HG02763 (cell line): Measurements from ENCODE around the gene TAS1R2.

Experiments used
- ATAC-seq: cut with Tn5 transposase; IDR thresholded peaks from one replicate; pipeline ENCODE4 v1.9.1; 2021; ENCODE audit warnings: mild to moderate bottlenecking, moderate library complexity; ENCODE audit not compliant: unreplicated experiment

TAS1R2 gene

GRCh38 chr1:18823438-18823837 is 36.0 kb downstream of the TAS1R2 start:
- ATAC-seq: no peak

- no peak for ATAC-seq
Measured at GRCh38 chr1:18820791-18821641, 38.4 kb downstream of the TAS1R2 start.

DNA sequence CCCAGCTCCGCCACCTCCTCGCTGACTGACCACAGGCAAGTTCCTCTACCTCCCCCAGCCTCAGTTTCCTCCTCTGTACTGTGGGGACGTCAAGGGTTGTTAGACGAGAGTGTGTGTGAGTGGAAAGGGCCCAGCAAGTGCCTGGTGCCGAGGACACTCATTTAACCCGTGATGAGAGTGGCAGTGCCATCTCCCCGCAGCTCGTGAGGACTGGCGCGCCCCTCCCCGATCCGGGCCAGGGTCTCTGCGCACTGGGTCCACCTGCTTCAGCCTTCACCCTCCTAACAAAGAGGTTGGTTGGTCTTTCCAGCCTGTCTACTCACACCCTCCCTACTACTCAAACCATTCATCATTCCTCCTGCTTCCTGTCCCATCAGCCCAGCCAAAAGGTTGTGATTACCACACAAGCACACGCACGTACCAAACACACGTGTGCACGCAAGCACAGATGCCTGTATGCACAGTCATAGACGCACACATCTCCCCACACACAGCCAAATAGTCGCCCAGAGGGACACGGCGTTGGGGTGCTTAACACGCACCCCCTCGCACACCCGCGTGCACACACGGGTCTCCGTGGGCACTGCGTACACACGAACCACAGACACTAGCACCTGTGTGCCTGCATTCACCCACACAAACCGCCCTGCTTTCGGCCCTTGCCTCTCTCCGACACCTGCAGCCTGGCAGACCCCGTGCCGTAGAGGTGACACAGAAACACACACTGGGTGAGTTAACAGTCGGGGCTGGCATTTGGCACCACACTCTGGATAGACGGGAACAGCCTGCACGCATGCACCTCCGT is 39.3 kb downstream of the TAS1R2 start:
- ATAC-seq: no peak

- no peak for ATAC-seq
Measured at GRCh38 chr1:18819203-18819602, 40.3 kb downstream of the TAS1R2 start.

GRCh38 chr1:18817795-18818435 is 41.5 kb downstream of the TAS1R2 start:
- no peak for ATAC-seq

DNA sequence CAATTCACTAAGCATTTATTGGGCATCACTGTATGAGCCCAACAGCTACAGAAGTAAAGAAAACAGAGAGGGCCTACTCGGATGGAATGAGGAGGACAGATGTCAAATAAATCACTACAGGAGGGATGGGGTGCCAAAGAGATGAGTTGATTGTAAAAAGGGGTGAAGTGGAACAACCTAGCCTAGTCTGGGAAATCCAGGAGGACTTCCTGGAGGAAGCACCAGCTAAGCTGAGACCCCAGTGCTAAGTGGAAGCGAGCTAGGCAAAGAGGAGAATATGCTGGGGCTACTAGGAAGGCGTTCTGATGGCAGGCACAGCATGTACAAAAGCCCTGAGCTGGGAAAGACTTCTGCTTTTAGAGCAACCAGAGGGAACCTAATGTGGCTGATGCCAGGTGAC is 42.1 kb downstream of the TAS1R2 start:
- no peak for ATAC-seq

GRCh38 chr1:18816808-18817207 is 42.7 kb downstream of the TAS1R2 start:
- no peak for ATAC-seq

DNA sequence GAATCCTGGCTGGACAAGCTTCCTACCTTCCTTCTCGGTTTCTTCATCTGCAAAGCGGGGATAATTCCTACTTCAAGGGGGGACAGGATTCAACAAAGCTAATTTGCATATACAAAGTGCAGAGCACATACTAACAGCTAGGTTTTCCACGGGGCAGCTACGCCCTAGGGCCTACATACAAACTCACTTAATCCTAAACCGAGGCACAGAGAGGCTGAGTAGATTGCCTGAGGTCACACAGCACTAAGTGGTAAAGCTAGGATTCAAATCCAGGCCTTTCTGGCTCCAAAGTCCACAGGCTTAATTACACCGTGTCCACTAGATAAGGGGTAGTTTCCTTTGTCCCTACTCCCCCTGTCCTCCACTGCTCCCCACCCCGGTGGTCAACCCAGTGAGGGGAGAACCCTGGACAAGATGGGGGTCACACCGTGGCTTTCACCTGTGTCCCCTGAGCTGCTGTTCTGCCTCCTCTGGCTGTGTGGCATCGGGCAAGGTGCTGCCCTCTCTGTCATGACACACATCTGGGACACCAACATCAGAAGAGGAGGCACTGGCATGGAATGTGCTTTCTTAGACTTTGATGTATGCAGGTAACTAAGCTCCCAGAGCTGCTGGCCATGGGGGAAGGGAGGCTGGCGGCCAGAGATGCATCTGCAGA is 44.5 kb downstream of the TAS1R2 start:
- ATAC-seq: no peak

DNA sequence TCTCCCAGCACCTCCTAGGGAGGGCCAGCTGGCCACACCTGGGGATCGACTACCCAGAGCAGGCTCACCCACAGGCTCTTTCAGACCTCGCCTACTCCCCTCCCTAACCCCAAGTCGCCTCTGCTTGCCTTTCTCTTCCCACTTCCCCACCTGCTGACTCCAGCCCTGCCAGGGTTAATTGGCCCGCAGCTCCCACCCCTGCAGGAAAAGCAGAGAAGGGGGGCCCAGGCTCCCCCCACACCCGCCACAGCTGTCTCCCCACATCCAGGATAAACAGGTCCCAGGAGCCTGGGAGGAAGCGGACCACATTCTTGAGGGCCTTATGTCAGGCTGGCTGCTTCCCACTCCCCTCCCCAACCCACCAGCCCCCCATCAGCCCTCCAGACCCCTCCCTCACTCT is 45.0 kb downstream of the TAS1R2 start:
- ATAC-seq: no peak

GRCh38 chr1:18812453-18812939 is 47.0 kb downstream of the TAS1R2 start:
- ATAC-seq: no peak

DNA sequence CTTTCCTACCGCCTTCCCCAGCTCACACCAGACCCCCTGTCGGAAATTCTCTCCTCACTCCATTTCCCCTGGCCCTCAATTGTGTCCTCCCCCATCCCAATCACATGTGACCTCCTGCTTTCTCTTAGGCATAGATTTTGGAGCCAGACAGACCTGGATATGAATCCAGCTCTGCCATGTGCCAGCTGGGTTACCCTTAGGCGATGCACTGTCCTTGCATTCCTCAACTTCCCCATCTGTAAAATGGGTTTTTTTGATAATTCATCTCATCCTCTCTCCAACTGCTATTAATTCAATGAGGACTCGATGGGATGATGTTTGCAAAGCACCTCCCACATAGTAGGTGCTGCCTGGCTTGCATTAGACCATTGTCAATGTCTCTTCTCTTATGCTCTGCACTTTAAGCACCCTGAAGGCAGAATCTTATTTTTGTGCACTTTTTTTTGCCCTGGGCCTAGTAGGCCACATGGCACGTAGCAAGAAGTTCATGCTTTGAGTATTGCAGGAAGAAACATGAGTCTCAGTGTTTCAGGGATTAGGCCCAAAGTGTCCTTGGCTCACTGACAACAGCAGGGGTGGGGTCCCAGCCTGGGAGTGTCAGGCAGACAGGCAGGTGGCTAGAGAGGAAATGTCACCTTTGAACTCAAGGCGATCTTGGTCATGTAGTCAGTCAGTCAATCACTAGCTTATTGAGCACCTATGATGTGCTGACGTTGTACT is 47.6 kb downstream of the TAS1R2 start:
- ATAC-seq: no peak

- no peak for ATAC-seq
Measured at GRCh38 chr1:18809953-18810899, 49.2 kb downstream of the TAS1R2 start.

DNA sequence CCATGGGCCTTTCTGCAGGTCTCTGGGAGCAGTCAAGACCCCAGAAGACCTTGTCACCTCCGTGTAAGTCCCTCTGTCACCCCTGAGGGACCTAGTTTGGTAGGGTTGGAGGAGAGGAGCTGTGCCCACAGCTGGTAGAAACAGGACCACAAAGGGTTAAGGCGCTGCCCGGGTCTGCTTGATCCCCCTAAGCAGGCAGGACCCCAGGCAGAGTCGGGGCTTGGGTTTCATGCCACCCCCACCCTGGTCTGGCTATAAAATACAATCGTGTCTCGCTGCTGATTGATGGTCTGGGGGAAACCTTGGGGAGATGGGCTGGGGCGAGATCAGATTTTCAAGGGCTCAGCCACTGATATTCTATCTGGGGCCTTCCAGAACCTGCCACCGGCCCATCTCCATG is 50.9 kb downstream of the TAS1R2 start:
- no peak for ATAC-seq

DNA sequence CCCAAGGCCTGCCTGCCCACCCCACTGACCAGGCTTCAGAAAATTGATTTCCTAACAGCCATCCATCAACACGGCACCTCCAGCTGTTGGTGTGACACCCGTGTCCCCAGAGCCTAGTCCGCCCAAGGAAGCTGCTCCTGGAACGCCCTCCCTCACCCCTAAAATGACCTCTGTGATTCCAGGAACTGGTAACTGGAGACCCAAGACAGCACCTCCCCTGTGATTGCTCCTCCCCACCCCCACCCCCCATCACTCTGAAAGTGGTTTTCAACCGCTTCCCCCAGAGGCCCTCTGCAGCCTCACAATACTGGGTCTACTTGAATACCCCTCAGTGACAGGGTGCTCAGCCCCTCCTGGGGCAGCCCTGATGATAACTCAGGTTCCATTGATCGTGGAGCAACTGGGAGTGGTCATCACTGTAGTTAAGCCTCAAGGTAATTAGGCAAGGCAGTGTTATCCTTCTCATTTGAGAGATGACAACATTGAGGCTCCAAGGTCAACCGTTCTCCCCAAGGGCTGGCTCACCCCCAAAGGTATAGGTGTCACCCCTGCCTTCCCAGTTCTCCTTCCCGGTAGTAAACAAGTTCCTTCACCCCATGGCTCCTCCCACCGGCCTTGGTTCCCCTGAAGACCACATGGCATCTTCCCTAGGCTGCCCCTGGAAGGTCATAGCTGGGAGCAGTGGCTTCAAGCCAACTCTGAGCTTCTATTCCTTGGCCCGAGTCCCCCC is 52.0 kb downstream of the TAS1R2 start:
- ATAC-seq: no peak

- no peak for ATAC-seq
Measured at GRCh38 chr1:18805925-18806849, 53.3 kb downstream of the TAS1R2 start.

GRCh38 chr1:18805150-18805879 is 54.1 kb downstream of the TAS1R2 start:
- ATAC-seq: no peak

GRCh38 chr1:18803851-18804250 is 55.6 kb downstream of the TAS1R2 start:
- no peak for ATAC-seq
